CD14-positive monocyte (primary cell): ENCODE data around the gene SLC13A3. TPM values are rescaled to one million over a fixed set of nuclear protein-coding genes. Genes with fewer than 3 reads are reported as not detected.

Experiments used
- DNase-seq, 3 donors: peaks; one replicate each; pipeline ENCODE4 v3.0.0-alpha.2; 2011 to 2022
- H2AFZ ChIP-seq: 2 replicates; pipeline ENCODE4 v1.6.0; 2012; ENCODE audit warnings: mild to moderate bottlenecking, low read depth, low read length, inconsistent platforms; ENCODE audit not compliant: insufficient read depth, poor library complexity, severe bottlenecking
- H3K27ac ChIP-seq, 2 donors: 1 replicate in 1 of 2; 2 replicates in 1 of 2; pipeline ENCODE4 v1.5.1; 2012 to 2013; ENCODE audit warnings: low read length in 2 of 2, control low read depth in 1 of 2, inconsistent platforms in 1 of 2, low read depth in 1 of 2, mild to moderate bottlenecking in 1 of 2
- H3K27me3 ChIP-seq, 2 donors: one replicate each; pipeline versions ENCODE4 v1.6.0 to v1.6.1; 2011 to 2013; ENCODE audit warnings: low read length in 2 of 2; ENCODE audit not compliant: control insufficient read depth in 2 of 2, insufficient read depth in 2 of 2
- H3K36me3 ChIP-seq, 2 donors: replicated peaks in 1 of 2; 1 replicate in 1 of 2; 2 replicates in 1 of 2; pipeline versions ENCODE4 v1.5.1 to v1.6.1; 2012 to 2013; ENCODE audit warnings: low read length in 2 of 2, control low read depth in 1 of 2, inconsistent platforms in 1 of 2, mild to moderate bottlenecking in 1 of 2; ENCODE audit not compliant: insufficient read depth in 2 of 2, control insufficient read depth in 1 of 2
- H3K4me1 ChIP-seq, 2 donors: 1 replicate in 1 of 2; 2 replicates in 1 of 2; pipeline versions ENCODE4 v1.5.1 to v1.6.1; 2012 to 2013; ENCODE audit warnings: low read length in 2 of 2, control low read depth in 1 of 2, inconsistent platforms in 1 of 2, mild to moderate bottlenecking in 1 of 2, moderate library complexity in 1 of 2; ENCODE audit not compliant: insufficient read depth in 2 of 2, control insufficient read depth in 1 of 2
- H3K4me2 ChIP-seq: replicated peaks from 2 replicates; pipeline ENCODE3; 2012; ENCODE audit warnings: low read length, moderate library complexity, mild to moderate bottlenecking; ENCODE audit not compliant: poor library complexity, severe bottlenecking; ENCODE audit errors: extremely low read depth
- H3K4me3 ChIP-seq, 3 experiments: fragments of 200-600 bp in 1 of 3; sonication (generic) in 1 of 3; replicated peaks in 1 of 3; 1 replicate in 2 of 3; 2 replicates in 1 of 3; pipeline ENCODE4 v1.5.1; 2011 to 2013; ENCODE audit warnings: low read length in 3 of 3, mild to moderate bottlenecking in 3 of 3, control low read depth in 2 of 3, low read depth in 2 of 3, inconsistent platforms in 1 of 3, moderate library complexity in 1 of 3
- H3K79me2 ChIP-seq: 2 replicates; pipeline ENCODE4 v1.6.0; 2012; ENCODE audit warnings: mild to moderate bottlenecking, control low read depth, inconsistent platforms, low read length, moderate library complexity; ENCODE audit not compliant: insufficient read depth
- H3K9ac ChIP-seq: 2 replicates; pipeline ENCODE4 v1.6.0; 2017; ENCODE audit warnings: low read length, mild to moderate bottlenecking; ENCODE audit not compliant: insufficient read depth, poor library complexity, severe bottlenecking
- H3K9me3 ChIP-seq, 2 donors: replicated peaks in 1 of 2; 1 replicate in 1 of 2; 2 replicates in 1 of 2; pipeline versions ENCODE4 v1.5.1 to v1.6.1; 2012 to 2013; ENCODE audit warnings: low read length in 2 of 2, control low read depth in 1 of 2; ENCODE audit not compliant: control insufficient read depth in 1 of 2, insufficient read depth in 1 of 2
- H4K20me1 ChIP-seq: 2 replicates; pipeline ENCODE4 v1.6.0; 2012; ENCODE audit warnings: mild to moderate bottlenecking, low read length, control low read depth, moderate library complexity; ENCODE audit not compliant: insufficient read depth
- H3K27ac Mint-ChIP-seq, 7 donors: one replicate each; pipeline ENCODE4 v1.8.0; 2020; ENCODE audit warnings: mild to moderate bottlenecking in 7 of 7, mixed read lengths in 7 of 7, moderate library complexity in 6 of 7, inconsistent platforms in 2 of 7
- H3K27me3 Mint-ChIP-seq, 3 donors: one replicate each; pipeline ENCODE4 v1.8.0; 2021 to 2022; ENCODE audit warnings: low read depth in 3 of 3, mild to moderate bottlenecking in 3 of 3, mixed read lengths in 3 of 3, moderate library complexity in 3 of 3, inconsistent platforms in 1 of 3
- H3K36me3 Mint-ChIP-seq, 2 donors: one replicate each; pipeline ENCODE4 v1.8.0; 2020; ENCODE audit warnings: mixed read lengths in 2 of 2, inconsistent platforms in 1 of 2, mild to moderate bottlenecking in 1 of 2
- H3K4me1 Mint-ChIP-seq: one replicate; pipeline ENCODE4 v1.8.0; 2020; ENCODE audit warnings: mild to moderate bottlenecking, mixed read lengths
- H3K4me3 Mint-ChIP-seq, 2 donors: one replicate each; pipeline ENCODE4 v1.8.0; 2020; ENCODE audit warnings: mild to moderate bottlenecking in 2 of 2, mixed read lengths in 2 of 2, moderate library complexity in 1 of 2
- H3K9me3 Mint-ChIP-seq, 7 donors: one replicate each; pipeline ENCODE4 v1.8.0; 2020 to 2022; ENCODE audit warnings: mixed read lengths in 7 of 7, mild to moderate bottlenecking in 6 of 7, moderate library complexity in 6 of 7, inconsistent platforms in 2 of 7
- CTCF ChIP-seq: fragments of 200-600 bp; IDR thresholded peaks from one replicate; pipeline ENCODE4 v1.8.0; 2022; ENCODE audit warnings: antibody characterized with exemption, mild to moderate bottlenecking
- WGBS: methylation state at CpG from one replicate; pipeline ENCODE4 v1.1.5; 2013; ENCODE audit warnings: missing lambda C conversion rate; ENCODE audit not compliant: insufficient coverage; 5-methylcytosine and 5-hydroxymethylcytosine counted together
- intact Hi-C, 2 donors: fragments of 100-400 bp; cut with micrococcal nuclease; formaldehyde crosslinking; loops; one replicate each; pipeline versions ENCODE4 v1.15.0 to v1.15.1; 2023
- polyA plus RNA-seq, 3 donors: library from polyadenylated mRNA; depleted of rRNA in 1 of 3; unstranded in 2 of 3; stranded (reverse) in 1 of 3; fragments of 300-500 nt in 2 of 3; fragments of >200 nt in 1 of 3; fragmentation: Illumina TruSeq in 2 of 3; gene quantifications; 1 replicate in 2 of 3; 2 replicates in 1 of 3; pipeline ENCODE4 v1.2.3, GENCODE V29; 2012 to 2021

The SLC13A3 gene
- polyA plus RNA-seq, 3 donors: 0.04 TPM; not detected in 2

- Mint-ChIP-seq H3K27me3 (peaks cover 9 to 21% (median 16%) of the 10 kb centered on the region in 3 donors), H3K27ac (no peak overlapping the region), H3K4me1 (no peaks in the 10 kb centered on the region), H3K4me3 (no peak overlapping the region), H3K36me3 (no peaks in the 10 kb centered on the region), H3K9me3 (no peaks in the 10 kb centered on the region)
- H3K27me3 ChIP-seq: peaks cover 0 to 2% of the 10 kb centered on the region in 2 donors
- no peak overlapping the region for H3K27ac ChIP-seq
- H3K4me2 ChIP-seq: no peak overlapping the region
- no peaks in the 10 kb centered on the region for H3K9me3 ChIP-seq
- no peaks in the 10 kb centered on the region for H3K36me3 ChIP-seq
- H3K9ac ChIP-seq: no peak overlapping the region
- no peaks in the 10 kb centered on the region for H3K79me2 ChIP-seq
- H3K4me3 ChIP-seq: no peak overlapping the region
- intact Hi-C loops: loop anchor here in 1 of 2 donors (2.0 kb wide), 1 partner anchor 78 kb away; no protein-coding TSS in a partner anchor
- no peak for TF ChIP-seq CTCF
- no peaks in the 10 kb centered on the region for H4K20me1 ChIP-seq
- 80% methylated on average over 4 of the region's 4 CpGs for WGBS
- DNase-seq: no peak
- H2AFZ ChIP-seq: no peak overlapping the region
- no peaks in the 10 kb centered on the region for H3K4me1 ChIP-seq
Observed at GRCh38 chr20:46530640-46531039, 120.6 kb downstream of the SLC13A3 start.

GRCh38 chr20:46523696-46524328, 127.4 kb downstream of the SLC13A3 start:
- H4K20me1 ChIP-seq: no peaks in the 10 kb centered on the region
- H3K27ac ChIP-seq: no peak overlapping the region
- peaks cover 2% of the 10 kb centered on the region for H3K4me1 Mint-ChIP-seq
- no peak overlapping the region for H3K4me3 Mint-ChIP-seq
- no peak overlapping the region for H3K4me3 ChIP-seq
- intact Hi-C loops: loop anchor here in 1 of 2 donors (5.0 kb wide), 1 partner anchor 38 kb away; no protein-coding TSS in a partner anchor
- no CpG with 5 or more reads among the region's 2 CpGs for WGBS
- no peak for DNase-seq
- no peaks in the 10 kb centered on the region for H3K4me1 ChIP-seq
- no peak overlapping the region for H3K9ac ChIP-seq
- H3K27me3 ChIP-seq: peaks cover 0 to 2% of the 10 kb centered on the region in 2 donors
- H3K79me2 ChIP-seq: no peaks in the 10 kb centered on the region
- H3K36me3 Mint-ChIP-seq: no peaks in the 10 kb centered on the region
- H3K4me2 ChIP-seq: no peak overlapping the region
- H3K27me3 Mint-ChIP-seq: peaks cover 6 to 15% (median 12%) of the 10 kb centered on the region in 3 donors
- H2AFZ ChIP-seq: no peak overlapping the region
- TF ChIP-seq CTCF: no peak
- no peaks in the 10 kb centered on the region for H3K36me3 ChIP-seq
- H3K9me3 ChIP-seq: peaks cover 0 to 3% of the 10 kb centered on the region in 2 donors
- H3K27ac Mint-ChIP-seq: no peak overlapping the region
- peaks cover 0 to 4% (median 0%) of the 10 kb centered on the region in 7 donors for H3K9me3 Mint-ChIP-seq
